HG02885 (cell line): ENCODE measurements around the gene NCAPH2.
"Not testable (repeated sequence)": the region's sequence is repeated elsewhere in the genome, so short reads cannot be mapped to it uniquely, and the experiment has no call there.

ENCODE experiments used
- ATAC-seq: cut with Tn5 transposase; IDR thresholded peaks from one replicate; pipeline ENCODE4 v1.9.1; 2021; ENCODE audit warnings: mild to moderate bottlenecking; ENCODE audit not compliant: unreplicated experiment, poor library complexity

Gene NCAPH2

GRCh38 chr22:50527921-50528681 lies 20.1 kb downstream of the NCAPH2 start:
- no peak for ATAC-seq

DNA sequence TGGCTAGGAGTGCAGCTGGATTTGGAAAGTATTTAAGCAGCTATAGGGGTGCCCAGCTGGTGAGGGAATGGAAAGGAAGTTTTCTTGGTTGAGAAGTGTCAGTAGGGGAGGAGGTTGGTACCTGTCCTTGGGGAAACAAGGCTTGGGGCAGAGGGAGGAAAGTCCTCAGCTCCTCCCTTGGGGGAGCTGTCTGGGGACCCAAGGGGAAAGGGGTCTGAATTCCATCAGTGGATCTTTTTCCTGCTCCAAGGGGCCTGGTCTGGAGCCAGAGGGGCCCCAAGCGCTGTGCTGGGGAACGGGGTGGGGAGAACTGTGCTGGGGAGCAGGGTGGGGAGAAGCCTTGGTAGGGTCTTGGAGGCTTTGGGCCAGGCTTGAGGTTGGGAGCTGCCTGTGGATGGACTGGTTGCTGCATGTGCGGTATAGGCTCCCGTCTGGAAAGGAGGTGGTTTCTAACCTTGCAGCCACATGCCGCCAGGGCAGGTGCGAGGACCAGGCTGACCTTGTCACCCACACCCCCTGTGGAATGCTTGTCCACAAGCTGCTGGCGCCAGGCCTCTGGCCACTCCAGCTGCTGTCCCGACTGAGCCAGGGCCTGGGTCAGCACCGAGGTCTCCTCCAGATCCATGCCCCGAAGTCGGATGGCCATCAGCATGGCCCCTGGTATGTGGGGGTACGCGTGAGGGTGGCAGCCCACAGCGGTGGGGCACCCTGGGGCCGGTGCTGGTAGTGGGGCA lies 20.8 kb downstream of the NCAPH2 start:
- ATAC-seq, result no peak

- ATAC-seq, result no peak
Measured at GRCh38 chr22:50529416-50529896, 21.4 kb downstream of the NCAPH2 start.

GRCh38 chr22:50529897-50530579 lies 22.0 kb downstream of the NCAPH2 start, which contains the start of gene TYMP:
TYMP (minus strand) TSS chr22:50530012; CDS start chr22:50529709, 303 bp downstream.
- ATAC-seq, result peak; percentile 19

DNA sequence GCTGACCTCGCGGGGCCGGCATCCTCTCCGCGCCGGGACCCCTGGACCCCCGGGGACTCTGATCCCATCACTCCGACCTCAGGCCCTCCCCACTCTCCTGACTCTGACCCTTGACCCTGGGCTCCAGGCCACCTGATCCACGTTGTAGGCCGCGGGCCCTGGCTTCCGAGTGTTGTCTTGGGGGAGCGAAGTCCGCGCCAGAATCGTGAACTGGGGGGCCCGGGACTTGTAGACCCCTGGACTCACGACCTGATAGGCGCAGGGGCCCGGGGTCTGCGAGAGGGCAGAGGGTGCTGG lies 22.5 kb downstream of the NCAPH2 start:
- ATAC-seq, result peak; percentile 0

DNA sequence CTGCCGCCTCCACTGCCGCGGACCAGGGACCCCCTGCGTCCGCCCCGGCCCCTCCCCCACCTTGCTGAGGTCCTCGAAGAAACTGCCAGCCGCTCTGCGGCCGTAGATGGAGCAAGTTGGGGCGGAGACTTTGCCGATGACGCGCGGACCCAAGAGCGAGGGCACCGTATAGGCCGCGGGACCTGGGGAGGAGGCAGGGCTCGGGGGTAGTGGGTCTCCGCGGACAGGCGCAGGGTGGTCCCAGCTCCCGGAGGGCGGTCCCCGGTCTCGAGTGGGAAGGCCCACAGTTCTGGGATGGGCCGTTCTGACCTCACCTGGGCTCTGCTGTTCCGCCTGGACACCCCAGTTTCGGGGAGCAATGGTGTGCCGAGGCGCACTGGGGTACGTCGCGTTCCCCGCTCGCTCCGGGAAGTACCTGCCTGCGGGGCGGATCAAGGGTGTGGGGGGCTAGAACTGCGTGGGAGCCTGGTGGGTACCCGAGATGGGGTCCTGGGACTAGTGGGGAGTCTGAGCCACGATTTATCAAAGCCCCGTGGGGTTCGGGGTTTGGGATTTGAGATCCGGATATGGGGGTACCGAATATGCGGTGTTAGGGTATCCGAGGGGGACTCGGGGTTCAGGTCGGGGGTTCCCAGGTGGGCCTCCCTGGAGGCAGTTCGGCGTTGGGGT lies 23.0 kb downstream of the NCAPH2 start:
- no peak for ATAC-seq

DNA sequence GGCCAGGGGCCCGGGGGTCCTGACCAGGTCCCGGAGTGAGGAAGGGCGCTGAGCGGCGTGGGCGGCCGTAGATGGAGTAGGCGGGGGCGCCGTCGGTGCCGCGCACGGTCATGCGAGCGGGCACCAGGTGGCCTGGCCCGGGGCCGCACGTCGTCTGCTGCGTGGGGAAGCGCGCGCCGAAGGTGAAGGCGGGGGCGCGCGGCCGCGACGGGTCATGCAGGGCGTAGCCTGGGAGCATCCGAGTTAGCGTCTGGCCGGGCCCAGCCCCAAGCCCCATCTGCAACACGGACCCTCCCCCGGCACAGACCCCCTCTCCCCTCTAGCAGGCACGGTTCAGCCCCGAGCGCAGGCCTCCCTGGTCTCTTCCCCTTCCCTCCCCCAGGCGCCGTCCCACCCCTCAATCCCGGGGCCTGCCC lies 23.5 kb downstream of the NCAPH2 start:
- ATAC-seq, result no peak

- ATAC-seq, result no peak
Measured at GRCh38 chr22:50531962-50532674, 24.1 kb downstream of the NCAPH2 start.

GRCh38 chr22:50532824-50533796 lies 25.1 kb downstream of the NCAPH2 start:
- no peak for ATAC-seq

GRCh38 chr22:50533856-50534711 lies 26.1 kb downstream of the NCAPH2 start:
- ATAC-seq, result not testable (repeated sequence)

DNA sequence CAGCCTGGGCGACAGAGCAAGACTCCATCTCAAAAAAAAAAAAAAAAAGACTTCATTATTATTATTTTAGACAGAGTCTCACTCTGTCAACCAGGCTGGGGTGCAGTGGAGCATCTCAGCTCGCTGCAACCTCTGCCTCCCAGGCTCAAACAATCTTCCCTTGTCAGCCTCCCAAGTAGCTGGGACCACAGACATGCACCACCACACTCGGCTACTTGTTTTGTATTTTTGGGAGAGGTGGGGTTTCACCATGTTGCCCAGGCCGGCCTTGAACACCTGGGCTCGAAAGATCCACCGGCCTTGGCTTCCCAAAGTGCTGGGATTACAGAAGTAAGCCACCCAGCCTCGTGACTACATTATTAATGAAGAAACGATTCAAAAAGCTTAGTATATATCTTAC lies 27.1 kb downstream of the NCAPH2 start:
- no peak for ATAC-seq

DNA sequence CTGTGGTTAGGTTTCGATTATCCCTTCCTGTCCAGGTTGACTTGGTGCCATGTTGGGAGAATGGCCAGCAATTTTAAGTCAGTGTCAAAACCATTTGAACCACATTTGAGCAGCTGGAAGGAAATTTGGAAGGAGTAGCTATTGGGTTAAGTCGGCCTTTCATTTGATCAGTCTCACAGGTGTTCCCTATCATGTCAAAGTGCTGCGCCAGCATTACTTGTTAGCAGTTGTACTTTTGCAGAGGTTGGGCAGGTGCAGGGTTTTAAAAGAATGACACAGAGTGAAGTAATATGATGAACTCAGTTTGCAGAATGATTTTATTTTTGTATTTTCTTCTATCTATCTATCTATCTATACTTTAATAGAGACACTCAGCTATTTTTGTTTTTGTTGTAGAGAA lies 28.2 kb downstream of the NCAPH2 start:
- no peak for ATAC-seq

DNA sequence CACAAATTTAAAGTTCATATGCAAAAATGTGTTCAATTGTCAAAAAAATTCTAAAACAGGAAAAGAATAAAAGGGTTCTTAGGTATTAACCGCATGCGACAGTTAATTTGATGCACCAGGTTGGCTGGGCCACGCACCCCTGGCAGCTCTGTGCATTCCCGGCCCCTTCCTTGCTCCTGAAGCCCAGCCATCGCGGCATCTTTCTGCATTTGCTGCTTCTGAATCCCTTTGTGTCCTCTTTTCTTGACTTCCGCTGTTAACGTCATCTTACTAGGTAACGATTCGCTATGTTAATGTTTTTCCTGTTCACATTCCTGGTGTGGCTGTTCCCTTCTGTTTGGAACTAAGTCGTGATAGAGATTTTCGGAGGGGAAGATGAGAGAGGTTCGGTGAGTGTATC lies 29.7 kb downstream of the NCAPH2 start:
- no peak for ATAC-seq

DNA sequence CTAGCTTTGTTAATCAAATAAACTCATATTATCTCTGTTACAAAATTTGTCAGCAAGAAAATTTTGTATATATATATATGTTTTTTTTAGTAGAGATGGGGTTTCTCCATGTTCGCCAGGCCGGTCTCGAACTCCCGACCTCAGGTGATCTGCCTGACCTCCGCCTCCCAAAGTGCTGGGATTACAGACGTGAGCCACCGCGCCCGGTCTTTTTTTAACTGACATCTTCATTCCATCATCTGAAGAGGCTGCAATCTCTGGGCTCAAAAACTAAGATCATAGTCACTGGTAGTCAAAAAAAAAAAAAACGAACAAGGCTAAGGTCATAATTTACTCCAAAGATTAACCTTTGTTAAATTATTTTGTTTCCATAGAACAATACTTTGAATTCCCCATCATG lies 32.4 kb downstream of the NCAPH2 start:
- no peak for ATAC-seq

DNA sequence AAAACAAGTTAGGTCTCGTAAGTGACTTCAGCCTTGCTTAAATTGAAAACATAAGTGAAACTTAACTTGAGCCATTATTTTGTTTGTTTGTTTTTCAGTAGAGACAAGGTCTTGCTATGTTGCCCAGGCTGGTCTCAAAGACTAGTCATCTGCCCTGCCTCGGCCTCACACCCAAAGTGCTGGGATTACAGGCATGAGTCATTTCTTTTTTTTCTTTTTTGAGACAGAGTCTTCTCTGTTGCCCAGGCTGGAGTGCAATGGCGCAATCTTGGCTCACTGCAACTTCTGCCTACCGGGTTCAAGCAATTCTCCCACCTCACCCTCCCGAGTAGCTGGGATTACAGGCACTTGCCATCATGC lies 33.6 kb downstream of the NCAPH2 start:
- not testable (repeated sequence) for ATAC-seq

- no peak for ATAC-seq
Measured at GRCh38 chr22:50542416-50542927, 34.4 kb downstream of the NCAPH2 start.

GRCh38 chr22:50544078-50544745 lies 36.2 kb downstream of the NCAPH2 start:
- no peak for ATAC-seq
